Pancreas (tissue), 10 donors: ENCODE results near the gene MAP3K20. TPM values are rescaled to one million over a fixed set of nuclear protein-coding genes. Genes with fewer than 3 reads are reported as not detected.
"Not testable (repeated sequence)": the region's sequence is repeated elsewhere in the genome, so short reads cannot be mapped to it uniquely, and the experiment has no call there.

ENCODE experiments used
- ATAC-seq, 4 donors: fragments of 200-7000 bp; cut with Tn5 transposase; one replicate each; pipeline versions ENCODE4 v1.8.0 to v1.9.1; 2020; ENCODE audit warnings: mild to moderate bottlenecking in 4 of 4, moderate library complexity in 4 of 4
- DNase-seq, 6 donors: peaks; one replicate each; pipeline ENCODE4 v3.0.0-alpha.2; 2020
- FAIRE-seq: peaks from 2 replicates; lab custom pipeline; 2012; peaks lifted over from hg19 to GRCh38; lab: Jason Lieb, UNC
- H3K27ac ChIP-seq, 4 donors: fragments of 200-600 bp; sonication (generic); 1 replicate in 3 of 4; 2 replicates in 1 of 4; pipeline versions ENCODE4 v1.5.0 to v1.8.0; 2020
- H3K27me3 ChIP-seq, 4 donors: fragments of 200-600 bp; one replicate each; pipeline ENCODE4 v1.8.0; 2021
- H3K36me3 ChIP-seq, 3 donors: fragments of 200-600 bp; sonication (generic) in 1 of 3; one replicate each; pipeline versions ENCODE4 v1.5.0 to v1.8.0; 2020 to 2021
- H3K4me1 ChIP-seq, 3 donors: fragments of 200-600 bp; one replicate each; pipeline ENCODE4 v1.8.0; 2021
- H3K4me3 ChIP-seq, 4 donors: fragments of 200-600 bp; sonication (generic) in 2 of 4; one replicate each; pipeline versions ENCODE4 v1.5.0 to v1.8.0; 2020 to 2021
- H3K9me3 ChIP-seq, 4 donors: fragments of 200-600 bp; one replicate each; pipeline ENCODE4 v1.8.0; 2021
- CTCF ChIP-seq, 4 donors: fragments of 200-600 bp; sonication (generic) in 3 of 4; IDR thresholded peaks; one replicate each; pipeline versions ENCODE4 v1.5.0 to v1.8.0; 2021; ENCODE audit warnings: antibody characterized with exemption in 4 of 4
- WGBS, 2 donors: extraction: QIAGEN DNeasy Blood & Tissue Kit; methylation state at CpG; one replicate each; pipeline ENCODE4 v1.1.7; 2013; 5-methylcytosine and 5-hydroxymethylcytosine counted together
- intact Hi-C, 3 donors: fragments of 100-400 bp; cut with DNase I; formaldehyde crosslinking; loops; one replicate each; pipeline versions ENCODE4 v1.11.1 to v1.14.2; 2022
- polyA plus RNA-seq, 2 donors: library from polyadenylated mRNA; stranded (reverse); fragments of 200-250 nt; gene quantifications; one replicate each; pipeline ENCODE4 v1.2.3, GENCODE V29; 2013
- total RNA-seq, 6 donors: library from RNA; stranded (reverse); fragmentation: NEBNext Ultra II Directional in 4 of 6; extraction: Animal tissue kit (Norgen Biotek cat#: 25700) in 4 of 6; gene quantifications; one replicate each; pipeline versions ENCODE4 v1.2.1 to v1.2.4, GENCODE V29; 2021 to 2023
- donor health status: healthy with polysubstance abuse.
- donor health status: DM: no; HTN: no; CAD: no; lungs with moderate emphysema.
- donor health status: DM: no; HTN: no; CAD: no.
- donor health status: control.
- donor health status: control.
- donor health status: Bipolar disorder and iron deficiency.
- donor health status: DM: yes; HTN: yes; CAD: no.
- donor health status: DM: no; HTN: no; CAD: no.
- donor health status: DM: no; HTN: no; CAD: no.
- donor health status: DM: yes; HTN: yes; CAD: no.

Gene MAP3K20
- total and polyA plus RNA-seq, 8 donors: 4.1 to 23.7 (median 8.2) TPM

GRCh38 chr2:173119944-173120343 is 44.3 kb downstream of the MAP3K20 start:
- H3K4me3 ChIP-seq: no peak overlapping the region
- 87 to 88% methylated on average over 2 of the region's 2 CpGs for WGBS, 2 donors
- no peaks in the 10 kb centered on the region for H3K36me3 ChIP-seq
- FAIRE-seq: no peak
- peaks cover 0 to 4% (median 0%) of the 10 kb centered on the region in 3 donors for H3K4me1 ChIP-seq
- no peaks in the 10 kb centered on the region for H3K9me3 ChIP-seq
- intact Hi-C loops: no loop called here
- no peaks in the 10 kb centered on the region for H3K27me3 ChIP-seq
- no peak for ATAC-seq
- no peak for DNase-seq
- TF ChIP-seq CTCF (IDR thresholded peaks at IDR 0.05): no peak
- H3K27ac ChIP-seq: no peak overlapping the region

GRCh38 chr2:173122936-173123335 is 47.3 kb downstream of the MAP3K20 start:
- FAIRE-seq (no peak), DNase-seq (no peak), ATAC-seq (no peak)
- intact Hi-C loops: no loop called here
- no peak for TF ChIP-seq CTCF (IDR thresholded peaks at IDR 0.05)
- Histone ChIP-seq H3K27me3 (no peaks in the 10 kb centered on the region), H3K4me3 (no peak overlapping the region), H3K36me3 (no peaks in the 10 kb centered on the region), H3K9me3 (no peaks in the 10 kb centered on the region), H3K27ac (no peak overlapping the region), H3K4me1 (peaks cover 0 to 4% (median 0%) of the 10 kb centered on the region in 3 donors)
- WGBS, 2 donors: 97 to 100% methylated on average over 1 of the region's 1 CpG

- intact Hi-C loops: no loop called here
- no peaks in the 10 kb centered on the region for H3K27me3 ChIP-seq
- TF ChIP-seq CTCF (IDR thresholded peaks at IDR 0.05): no peak
- H3K4me1 ChIP-seq: peaks cover 0 to 2% (median 0%) of the 10 kb centered on the region in 3 donors
- 93 to 95% methylated on average over 3 of the region's 3 CpGs for WGBS, 2 donors
- ATAC-seq (peak in 1 of 4 donors; percentile 51), DNase-seq (no peak), FAIRE-seq (no peak)
- no peak overlapping the region for H3K27ac ChIP-seq
- no peaks in the 10 kb centered on the region for H3K9me3 ChIP-seq
- no peaks in the 10 kb centered on the region for H3K36me3 ChIP-seq
- no peak overlapping the region for H3K4me3 ChIP-seq
Measured at GRCh38 chr2:173124441-173124840, 48.8 kb downstream of the MAP3K20 start.

- Histone ChIP-seq H3K9me3 (no peaks in the 10 kb centered on the region), H3K4me1 (no peaks in the 10 kb centered on the region), H3K4me3 (no peak overlapping the region), H3K36me3 (no peaks in the 10 kb centered on the region), H3K27ac (no peak overlapping the region), H3K27me3 (no peaks in the 10 kb centered on the region)
- FAIRE-seq (no peak), ATAC-seq (no peak), DNase-seq (no peak)
- intact Hi-C loops: no loop called here
- WGBS, 2 donors: 81 to 86% methylated on average over 1 of the region's 1 CpG
- TF ChIP-seq CTCF (IDR thresholded peaks at IDR 0.05): no peak
Measured at GRCh38 chr2:173126819-173127218, 51.2 kb downstream of the MAP3K20 start.

- H3K27me3 ChIP-seq, H3K36me3 ChIP-seq, H3K4me1 ChIP-seq, DNase-seq, intact Hi-C loops, FAIRE-seq, ATAC-seq, H3K9me3 ChIP-seq, H3K27ac ChIP-seq, H3K4me3 ChIP-seq: not testable (repeated sequence)
- 99 to 100% methylated on average over 5 of the region's 5 CpGs for WGBS, 2 donors
Measured at GRCh38 chr2:173128132-173128531, 52.5 kb downstream of the MAP3K20 start.
